ENCODE measurements around the gene OTOGL.

The OTOGL gene

GRCh38 chr12:80264891-80265290 is 165.6 kb downstream of the OTOGL start:
- TF ChIP-seq ESRRG (CRISPR knock-in tag; IDR thresholded peaks at IDR 0.05) (no peak), OSR1 (CRISPR knock-in tag; IDR thresholded peaks at IDR 0.05) (no peak), ZNF70 (CRISPR knock-in tag; IDR thresholded peaks at IDR 0.05) (no peak), CSDC2 (CRISPR knock-in tag; IDR thresholded peaks at IDR 0.05) (no peak), ARNTL (CRISPR knock-in tag; IDR thresholded peaks at IDR 0.05; ENCODE audit: borderline replicate concordance, low read depth) (no peak), TCF4 (CRISPR knock-in tag; IDR thresholded peaks at IDR 0.05; ENCODE audit: borderline replicate concordance) (no peak), ZNF8 (CRISPR knock-in tag; IDR thresholded peaks at IDR 0.05) (no peak), POU6F1 (CRISPR knock-in tag; IDR thresholded peaks at IDR 0.05; ENCODE audit: borderline replicate concordance, low read depth) (no peak), CREB5 (CRISPR knock-in tag; IDR thresholded peaks at IDR 0.05; ENCODE audit: low read depth) (no peak), PPARA (CRISPR knock-in tag; IDR thresholded peaks at IDR 0.05; ENCODE audit: borderline replicate concordance) (no peak), ZFP3 (CRISPR knock-in tag; IDR thresholded peaks at IDR 0.05) (no peak), ZFP30 (CRISPR knock-in tag; IDR thresholded peaks at IDR 0.05) (no peak), TOX (CRISPR knock-in tag; IDR thresholded peaks at IDR 0.05; ENCODE audit: borderline replicate concordance) (no peak), CSRNP3 (CRISPR knock-in tag; IDR thresholded peaks at IDR 0.05) (no peak), BACH2 (CRISPR knock-in tag; IDR thresholded peaks at IDR 0.05; ENCODE audit: borderline replicate concordance) (no peak), ZNF565 (CRISPR knock-in tag; conservative IDR thresholded peaks at IDR 0.05; ENCODE audit: low read depth) (no peak), ZC3H10 (CRISPR knock-in tag; IDR thresholded peaks at IDR 0.05) (no peak), TSHZ2 (CRISPR knock-in tag; IDR thresholded peaks at IDR 0.05) (no peak), GLIS3 (CRISPR knock-in tag; IDR thresholded peaks at IDR 0.05) (no peak), ISL1 (CRISPR knock-in tag; IDR thresholded peaks at IDR 0.05) (no peak)
- ATAC-seq = no peak

- TF ChIP-seq OSR1 (CRISPR knock-in tag; IDR thresholded peaks at IDR 0.05) (no peak), ZFP30 (CRISPR knock-in tag; IDR thresholded peaks at IDR 0.05) (no peak), ISL1 (CRISPR knock-in tag; IDR thresholded peaks at IDR 0.05) (no peak), SNAI2 (CRISPR knock-in tag; IDR thresholded peaks at IDR 0.05) (no peak), ZNF565 (CRISPR knock-in tag; conservative IDR thresholded peaks at IDR 0.05; ENCODE audit: low read depth) (no peak)
- ATAC-seq = peak; percentile 86
These were observed 169.8 kb downstream of the OTOGL start for GRCh38 chr12:80268924-80269749.

- TF ChIP-seq PPARA (CRISPR knock-in tag; IDR thresholded peaks at IDR 0.05; ENCODE audit: borderline replicate concordance) = no peak
- TF ChIP-seq RARB (CRISPR knock-in tag; IDR thresholded peaks at IDR 0.05) = no peak
- no peak for TF ChIP-seq ZNF8 (CRISPR knock-in tag; IDR thresholded peaks at IDR 0.05)
- TF ChIP-seq TOX (CRISPR knock-in tag; IDR thresholded peaks at IDR 0.05; ENCODE audit: borderline replicate concordance) = no peak
- no peak for TF ChIP-seq ZC3H10 (CRISPR knock-in tag; IDR thresholded peaks at IDR 0.05)
- TF ChIP-seq ZNF70 (CRISPR knock-in tag; IDR thresholded peaks at IDR 0.05) = no peak
- no peak for TF ChIP-seq SNAI2 (CRISPR knock-in tag; IDR thresholded peaks at IDR 0.05)
- no peak for TF ChIP-seq CREB5 (CRISPR knock-in tag; IDR thresholded peaks at IDR 0.05; ENCODE audit: low read depth)
- TF ChIP-seq ZNF565 (CRISPR knock-in tag; conservative IDR thresholded peaks at IDR 0.05; ENCODE audit: low read depth) = no peak
- TF ChIP-seq ZFP30 (CRISPR knock-in tag; IDR thresholded peaks at IDR 0.05) = no peak
- TF ChIP-seq CSRNP3 (CRISPR knock-in tag; IDR thresholded peaks at IDR 0.05) = no peak
- TF ChIP-seq GLIS3 (CRISPR knock-in tag; IDR thresholded peaks at IDR 0.05) = no peak
- peak; percentile 87 for ATAC-seq
These were observed 170.6 kb downstream of the OTOGL start for GRCh38 chr12:80269803-80270552.
